Measurements from ENCODE around the gene MRPL24. TPM values are rescaled to one million over a fixed set of nuclear protein-coding genes. Genes with fewer than 3 reads are reported as not detected.
A peak's percentile ranks its signal among the peaks of the same experiment; 100 is the strongest.

MRPL24 gene
- total and polyA plus RNA-seq, 8 donors: 42.8 to 62.2 (median 55.4) TPM

GRCh38 chr1:156721535-156721934 lies 19.4 kb downstream of the MRPL24 start:
- intact Hi-C loops (cut with DNase I): no loop called here
- H3K4me3 ChIP-seq: no peak overlapping the region
- no peak for DNase-seq
- H3K36me3 ChIP-seq: peaks cover 5 to 81% of the 10 kb centered on the region in 2 donors
- no peaks in the 10 kb centered on the region for H3K9me3 ChIP-seq
- no peak overlapping the region for H3K27ac ChIP-seq
- no peak for ATAC-seq
- TF ChIP-seq CTCF (IDR thresholded peaks at IDR 0.05): no peak
- H3K27me3 ChIP-seq: no peaks in the 10 kb centered on the region
- peaks cover 16 to 28% of the 10 kb centered on the region in 2 donors for H3K4me1 ChIP-seq

GRCh38 chr1:156721131-156721530 lies 19.8 kb downstream of the MRPL24 start:
- H3K36me3 ChIP-seq: peaks cover 5 to 77% of the 10 kb centered on the region in 2 donors
- no peak overlapping the region for H3K27ac ChIP-seq
- no peak overlapping the region for H3K4me3 ChIP-seq
- intact Hi-C loops (cut with DNase I): no loop called here
- peaks cover 12 to 24% of the 10 kb centered on the region in 2 donors for H3K4me1 ChIP-seq
- no peak for DNase-seq
- ATAC-seq: no peak
- H3K27me3 ChIP-seq: no peaks in the 10 kb centered on the region
- H3K9me3 ChIP-seq: no peaks in the 10 kb centered on the region
- TF ChIP-seq CTCF (IDR thresholded peaks at IDR 0.05): no peak

- no peaks in the 10 kb centered on the region for H3K9me3 ChIP-seq
- peaks cover 0 to 53% of the 10 kb centered on the region in 2 donors for H3K36me3 ChIP-seq
- no peak overlapping the region for H3K27ac ChIP-seq
- no peak overlapping the region for H3K4me3 ChIP-seq
- DNase-seq (no peak), ATAC-seq (no peak)
- intact Hi-C loops (cut with DNase I): no loop called here
- no peak for TF ChIP-seq CTCF (IDR thresholded peaks at IDR 0.05)
- H3K27me3 ChIP-seq: no peaks in the 10 kb centered on the region
- H3K4me1 ChIP-seq: no peaks in the 10 kb centered on the region
These were observed 23.5 kb downstream of the MRPL24 start for GRCh38 chr1:156717351-156717750.

GRCh38 chr1:156714830-156715229 lies 26.1 kb downstream of the MRPL24 start:
- Histone ChIP-seq H3K4me3 (no peak overlapping the region), H3K9me3 (no peaks in the 10 kb centered on the region), H3K27me3 (no peaks in the 10 kb centered on the region), H3K27ac (no peak overlapping the region), H3K36me3 (peaks cover 0 to 28% of the 10 kb centered on the region in 2 donors), H3K4me1 (no peaks in the 10 kb centered on the region)
- TF ChIP-seq CTCF (IDR thresholded peaks at IDR 0.05): no peak
- DNase-seq (no peak), ATAC-seq (no peak)
- intact Hi-C loops (cut with DNase I): no loop called here

- Histone ChIP-seq H3K36me3 (peaks cover 0 to 15% of the 10 kb centered on the region in 2 donors), H3K9me3 (no peaks in the 10 kb centered on the region), H3K4me3 (no peak overlapping the region), H3K27ac (no peak overlapping the region), H3K27me3 (peaks cover 0 to 7% of the 10 kb centered on the region in 2 donors), H3K4me1 (no peaks in the 10 kb centered on the region)
- ATAC-seq (peak; percentile 20), DNase-seq (no peak)
- intact Hi-C loops (cut with DNase I): no loop called here
- no peak for TF ChIP-seq CTCF (IDR thresholded peaks at IDR 0.05)
These were observed 28.3 kb downstream of the MRPL24 start for GRCh38 chr1:156712626-156713025.
